Measurements from ENCODE around the gene TENM4. TPM values are rescaled to one million over a fixed set of nuclear protein-coding genes. Genes with fewer than 3 reads are reported as not detected.

Gene TENM4
- total RNA-seq, 2 experiments from 2014 or later, result not detected

GRCh38 chr11:78818201-78818600 lies 622.6 kb downstream of the TENM4 start:
- no peak overlapping the region for H3K27ac ChIP-seq (ENCODE audit: low read depth, low read length, poor library complexity, severe bottlenecking)
- no peaks in the 10 kb centered on the region for H3K9me2 ChIP-seq (ENCODE audit: insufficient read depth, low read length)
- no TSS peak for BruUV-seq (replicated peaks)
- CTCF ChIA-PET (ENCODE audit: unreplicated experiment), result no interaction called here
- H3K4me3 ChIP-seq (ENCODE audit: low read depth, low read length, poor library complexity, severe bottlenecking), result no peak overlapping the region
- no peaks in the 10 kb centered on the region for H3K9me3 ChIP-seq (ENCODE audit: low read length)
- TF ChIP-seq, protein P1, sequence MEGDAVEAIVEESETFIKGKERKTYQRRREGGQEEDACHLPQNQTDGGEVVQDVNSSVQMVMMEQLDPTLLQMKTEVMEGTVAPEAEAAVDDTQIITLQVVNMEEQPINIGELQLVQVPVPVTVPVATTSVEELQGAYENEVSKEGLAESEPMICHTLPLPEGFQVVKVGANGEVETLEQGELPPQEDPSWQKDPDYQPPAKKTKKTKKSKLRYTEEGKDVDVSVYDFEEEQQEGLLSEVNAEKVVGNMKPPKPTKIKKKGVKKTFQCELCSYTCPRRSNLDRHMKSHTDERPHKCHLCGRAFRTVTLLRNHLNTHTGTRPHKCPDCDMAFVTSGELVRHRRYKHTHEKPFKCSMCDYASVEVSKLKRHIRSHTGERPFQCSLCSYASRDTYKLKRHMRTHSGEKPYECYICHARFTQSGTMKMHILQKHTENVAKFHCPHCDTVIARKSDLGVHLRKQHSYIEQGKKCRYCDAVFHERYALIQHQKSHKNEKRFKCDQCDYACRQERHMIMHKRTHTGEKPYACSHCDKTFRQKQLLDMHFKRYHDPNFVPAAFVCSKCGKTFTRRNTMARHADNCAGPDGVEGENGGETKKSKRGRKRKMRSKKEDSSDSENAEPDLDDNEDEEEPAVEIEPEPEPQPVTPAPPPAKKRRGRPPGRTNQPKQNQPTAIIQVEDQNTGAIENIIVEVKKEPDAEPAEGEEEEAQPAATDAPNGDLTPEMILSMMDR (conservative IDR thresholded peaks at IDR 0.05; ENCODE audit: low read length), result no peak
- no peak for TF ChIP-seq EZH2phosphoT487 (IDR thresholded peaks at IDR 0.05; ENCODE audit: borderline replicate concordance, low read depth, low read length)
- intact Hi-C loops (cut with micrococcal nuclease; ENCODE audit: unreplicated experiment), result no loop called here
- H3K79me2 ChIP-seq (ENCODE audit: insufficient read depth, low read depth, low read length), result no peaks in the 10 kb centered on the region
- H3K4me2 ChIP-seq (ENCODE audit: low read length), result no peak overlapping the region
- POLR2A ChIA-PET, result no interaction called here
- H3K4me1 ChIP-seq (ENCODE audit: insufficient read depth, low read length, poor library complexity, severe bottlenecking), result no peaks in the 10 kb centered on the region
- H2AFZ ChIP-seq (ENCODE audit: low read length), result no peak overlapping the region
- no peak for DNase-seq (ENCODE audit: low spot score)
- H4K20me1 ChIP-seq (ENCODE audit: insufficient read depth, low read length), result no peaks in the 10 kb centered on the region
- no peaks in the 10 kb centered on the region for H3K36me3 ChIP-seq (ENCODE audit: insufficient read depth, low read length)

DNA sequence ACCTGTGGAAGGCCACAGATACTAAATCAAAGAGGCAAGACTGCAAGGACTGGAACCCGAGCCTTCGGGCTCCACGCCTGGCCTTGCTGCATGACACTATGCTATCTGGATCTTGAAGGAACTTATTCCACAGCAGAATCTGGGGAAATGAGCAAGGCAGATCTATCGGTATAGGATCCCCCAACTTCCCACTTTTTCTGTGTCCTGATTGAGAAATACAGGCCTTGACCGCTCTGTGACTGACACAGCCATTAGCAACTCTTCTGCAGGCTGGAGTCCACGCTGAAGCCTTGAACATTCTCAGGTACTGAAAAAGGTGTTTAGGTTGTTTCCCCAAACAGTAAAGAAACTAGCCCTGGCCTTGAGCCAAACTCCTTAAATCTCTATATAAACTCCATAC lies 625.0 kb downstream of the TENM4 start:
- H3K9me2 ChIP-seq (ENCODE audit: insufficient read depth, low read length), result no peaks in the 10 kb centered on the region
- no peaks in the 10 kb centered on the region for H3K79me2 ChIP-seq (ENCODE audit: insufficient read depth, low read depth, low read length)
- no peak overlapping the region for H3K4me2 ChIP-seq (ENCODE audit: low read length)
- ChIA-PET POLR2A (no interaction called here), CTCF (ENCODE audit: unreplicated experiment) (no interaction called here)
- no TSS peak for BruUV-seq (replicated peaks)
- H3K4me3 ChIP-seq (ENCODE audit: low read depth, low read length, poor library complexity, severe bottlenecking), result no peak overlapping the region
- no peak for DNase-seq (ENCODE audit: low spot score)
- H2AFZ ChIP-seq (ENCODE audit: low read length), result no peak overlapping the region
- no peak for TF ChIP-seq EZH2phosphoT487 (IDR thresholded peaks at IDR 0.05; ENCODE audit: borderline replicate concordance, low read depth, low read length)
- TF ChIP-seq, protein P1 (conservative IDR thresholded peaks at IDR 0.05; ENCODE audit: low read length), result no peak
- H3K27ac ChIP-seq (ENCODE audit: low read depth, low read length, poor library complexity, severe bottlenecking), result no peak overlapping the region
- no peaks in the 10 kb centered on the region for H4K20me1 ChIP-seq (ENCODE audit: insufficient read depth, low read length)
- no peaks in the 10 kb centered on the region for H3K4me1 ChIP-seq (ENCODE audit: insufficient read depth, low read length, poor library complexity, severe bottlenecking)
- no peaks in the 10 kb centered on the region for H3K9me3 ChIP-seq (ENCODE audit: low read length)
- intact Hi-C loops (cut with micrococcal nuclease; ENCODE audit: unreplicated experiment), result no loop called here
- no peaks in the 10 kb centered on the region for H3K36me3 ChIP-seq (ENCODE audit: insufficient read depth, low read length)

DNA sequence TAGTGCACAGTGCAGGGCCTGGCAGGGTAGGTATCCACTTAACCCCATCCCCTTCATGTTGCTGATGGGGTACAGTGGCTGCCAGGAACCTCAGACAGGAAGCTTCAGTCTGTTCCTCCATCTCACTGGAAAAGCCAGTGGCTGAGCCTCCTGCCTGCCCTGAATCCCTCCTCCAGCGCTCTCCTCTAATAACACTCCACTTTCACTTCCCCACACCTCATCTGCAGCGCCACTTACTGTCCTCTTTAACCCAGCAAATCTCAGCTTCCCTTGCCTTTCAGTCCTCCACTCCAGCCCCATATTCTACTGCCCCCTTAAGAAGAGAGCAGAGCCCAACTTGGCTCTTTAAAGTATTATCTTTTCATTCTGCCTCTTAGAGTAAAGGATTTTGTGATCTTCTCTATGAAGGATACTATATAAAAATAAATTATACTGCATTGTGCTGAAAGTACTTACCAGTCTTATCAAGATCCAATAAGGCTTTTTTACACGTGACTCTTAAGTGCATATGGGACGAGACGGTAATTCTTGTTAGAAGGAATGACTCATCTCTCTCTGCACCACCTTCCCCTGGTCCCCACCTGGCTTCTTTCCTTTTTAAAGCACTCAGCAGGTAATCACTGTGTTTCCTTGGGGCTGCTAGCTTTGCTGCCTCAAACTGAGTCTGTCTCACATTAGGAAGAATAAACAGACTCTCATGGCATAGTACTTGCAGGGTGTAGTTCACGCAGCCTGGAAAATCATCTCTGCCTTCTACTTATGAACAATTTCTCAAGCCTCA lies 628.1 kb downstream of the TENM4 start:
- Histone ChIP-seq H3K9me2 (ENCODE audit: insufficient read depth, low read length) (no peaks in the 10 kb centered on the region), H3K79me2 (ENCODE audit: insufficient read depth, low read depth, low read length) (no peaks in the 10 kb centered on the region), H3K4me3 (ENCODE audit: low read depth, low read length, poor library complexity, severe bottlenecking) (no peak overlapping the region), H3K36me3 (ENCODE audit: insufficient read depth, low read length) (no peaks in the 10 kb centered on the region), H3K4me2 (ENCODE audit: low read length) (no peak overlapping the region), H3K9me3 (ENCODE audit: low read length) (no peaks in the 10 kb centered on the region), H4K20me1 (ENCODE audit: insufficient read depth, low read length) (no peaks in the 10 kb centered on the region), H3K4me1 (ENCODE audit: insufficient read depth, low read length, poor library complexity, severe bottlenecking) (no peaks in the 10 kb centered on the region), H3K27ac (ENCODE audit: low read depth, low read length, poor library complexity, severe bottlenecking) (no peak overlapping the region), H2AFZ (ENCODE audit: low read length) (no peak overlapping the region)
- CTCF ChIA-PET (ENCODE audit: unreplicated experiment), result no interaction called here
- DNase-seq (ENCODE audit: low spot score), result no peak
- intact Hi-C loops (cut with micrococcal nuclease; ENCODE audit: unreplicated experiment), result no loop called here
- POLR2A ChIA-PET, result no interaction called here
- TF ChIP-seq, protein P1 (conservative IDR thresholded peaks at IDR 0.05; ENCODE audit: low read length), result no peak
- no peak for TF ChIP-seq EZH2phosphoT487 (IDR thresholded peaks at IDR 0.05; ENCODE audit: borderline replicate concordance, low read depth, low read length)
- no TSS peak for BruUV-seq (replicated peaks)
